ENCODE measurements around the gene ENO2. TPM values are rescaled to one million over a fixed set of nuclear protein-coding genes. Genes with fewer than 3 reads are reported as not detected.

ENO2 gene
- total RNA-seq, 1 donor from 2014 or later: 12.0 TPM

GRCh38 chr12:6927379-6928021 is 13.1 kb downstream of the ENO2 start, which contains the start of gene ATN1:
TSS of gene ATN1 (plus strand) at chr12:6927959. CDS start at chr12:6934002, 6,043 bp downstream.
- peak; percentile 66 for ATAC-seq
- intact Hi-C loops (cut with micrococcal nuclease): no loop called here
- peak; percentile 87 for DNase-seq

DNA sequence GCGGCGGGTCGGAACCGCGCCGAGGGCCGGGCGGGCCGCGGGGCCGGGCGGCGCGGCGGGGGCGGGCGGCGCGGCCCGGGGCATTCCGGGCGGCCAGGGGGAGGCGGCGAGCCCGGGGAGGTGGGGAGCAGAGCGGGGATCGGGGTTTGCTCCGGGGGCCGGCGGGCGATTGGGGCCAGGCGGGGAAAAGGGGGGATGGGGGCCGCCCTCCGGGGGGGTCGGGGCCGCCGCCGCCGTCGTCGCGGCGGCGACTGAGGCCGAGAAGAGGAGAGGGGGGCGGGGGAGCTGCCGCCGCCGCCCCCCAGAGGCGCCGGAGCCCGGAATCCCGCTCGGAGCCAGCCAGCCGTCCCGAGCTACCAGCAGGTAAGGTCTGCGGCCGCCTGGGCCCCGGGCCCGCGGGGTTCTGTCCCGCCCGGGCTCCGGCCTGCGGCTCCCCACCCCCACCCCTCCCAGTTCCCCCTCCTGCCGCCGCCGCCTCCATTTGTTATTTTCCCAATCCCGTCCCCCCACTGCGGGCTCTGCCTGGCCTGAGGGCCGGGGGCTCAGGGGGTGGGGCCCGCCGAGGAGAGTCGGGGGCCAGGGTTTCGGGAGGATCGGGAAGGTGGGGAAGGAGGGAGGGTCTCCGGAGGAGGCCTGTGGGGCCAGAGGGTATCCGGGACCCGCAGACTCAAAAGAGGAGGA is 13.8 kb downstream of the ENO2 start:
- intact Hi-C loops (cut with micrococcal nuclease): no loop called here
- DNase-seq: peak; percentile 52
- ATAC-seq: no peak

DNA sequence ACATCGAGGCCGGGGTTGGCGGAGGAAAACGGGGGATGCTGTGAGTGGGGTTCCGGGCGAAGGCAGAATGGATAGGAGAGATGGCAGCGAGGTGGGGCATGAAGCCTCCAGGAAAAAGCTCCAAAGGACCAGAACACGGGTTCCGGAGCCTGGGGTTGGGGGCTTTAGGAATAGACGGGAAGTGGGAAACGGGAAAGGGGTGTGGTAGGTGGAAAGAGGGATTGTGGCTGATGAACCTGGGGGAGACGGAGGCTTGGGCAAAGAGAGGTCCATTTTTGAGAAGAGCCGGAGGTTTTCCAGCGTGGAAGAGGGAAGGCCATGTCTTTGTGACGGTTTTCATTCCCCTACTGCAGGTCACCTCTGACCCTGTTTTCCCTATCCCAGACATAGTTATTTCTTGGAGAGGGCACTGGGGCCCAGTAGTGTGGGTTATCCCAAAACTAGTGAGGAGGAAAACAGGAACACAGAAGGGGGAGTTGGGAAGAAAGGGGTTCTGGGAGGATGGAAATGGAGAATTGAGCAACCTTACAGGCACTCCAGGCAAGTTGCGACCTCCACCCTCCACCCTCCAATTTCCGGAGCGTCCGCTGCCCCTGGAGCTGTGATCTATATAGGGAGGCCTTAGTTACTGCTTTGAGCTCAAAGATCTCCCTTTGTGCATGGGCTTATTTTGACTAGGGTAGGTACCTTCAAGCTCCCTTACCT is 14.5 kb downstream of the ENO2 start:
- ATAC-seq (no peak), DNase-seq (no peak)
- intact Hi-C loops (cut with micrococcal nuclease): no loop called here

- DNase-seq (no peak), ATAC-seq (no peak)
- intact Hi-C loops (cut with micrococcal nuclease): no loop called here
These were observed 15.4 kb downstream of the ENO2 start for GRCh38 chr12:6929466-6930452.

GRCh38 chr12:6932766-6933165 is 18.4 kb downstream of the ENO2 start:
- intact Hi-C loops (cut with micrococcal nuclease): no loop called here
- ATAC-seq (no peak), DNase-seq (no peak)

DNA sequence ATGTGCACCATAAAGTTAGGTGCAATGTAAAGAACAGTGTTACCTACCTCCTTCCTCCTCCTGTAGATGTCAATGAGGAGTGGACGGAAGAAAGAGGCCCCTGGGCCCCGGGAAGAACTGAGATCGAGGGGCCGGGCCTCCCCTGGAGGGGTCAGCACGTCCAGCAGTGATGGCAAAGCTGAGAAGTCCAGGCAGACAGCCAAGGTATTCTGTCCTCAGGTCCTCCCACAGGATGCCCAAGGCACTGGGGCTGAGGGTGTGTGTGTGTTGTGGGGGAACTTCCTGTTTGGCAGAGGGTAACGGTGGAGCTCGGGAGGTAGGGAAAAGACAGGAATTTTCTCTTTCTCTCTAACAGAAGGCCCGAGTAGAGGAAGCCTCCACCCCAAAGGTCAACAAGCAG is 19.7 kb downstream of the ENO2 start:
- ATAC-seq: no peak
- intact Hi-C loops (cut with micrococcal nuclease): no loop called here
- DNase-seq: peak; percentile 54

GRCh38 chr12:6935371-6936193 is 21.2 kb downstream of the ENO2 start:
- intact Hi-C loops (cut with micrococcal nuclease): no loop called here
- peak; percentile 29 for DNase-seq
- no peak for ATAC-seq

DNA sequence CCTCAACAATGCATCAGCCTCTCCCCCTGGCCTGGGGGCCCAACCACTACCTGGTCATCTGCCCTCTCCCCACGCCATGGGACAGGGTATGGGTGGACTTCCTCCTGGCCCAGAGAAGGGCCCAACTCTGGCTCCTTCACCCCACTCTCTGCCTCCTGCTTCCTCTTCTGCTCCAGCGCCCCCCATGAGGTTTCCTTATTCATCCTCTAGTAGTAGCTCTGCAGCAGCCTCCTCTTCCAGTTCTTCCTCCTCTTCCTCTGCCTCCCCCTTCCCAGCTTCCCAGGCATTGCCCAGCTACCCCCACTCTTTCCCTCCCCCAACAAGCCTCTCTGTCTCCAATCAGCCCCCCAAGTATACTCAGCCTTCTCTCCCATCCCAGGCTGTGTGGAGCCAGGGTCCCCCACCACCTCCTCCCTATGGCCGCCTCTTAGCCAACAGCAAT is 21.8 kb downstream of the ENO2 start:
- DNase-seq (no peak), ATAC-seq (peak; percentile 0)
- intact Hi-C loops (cut with micrococcal nuclease): no loop called here

DNA sequence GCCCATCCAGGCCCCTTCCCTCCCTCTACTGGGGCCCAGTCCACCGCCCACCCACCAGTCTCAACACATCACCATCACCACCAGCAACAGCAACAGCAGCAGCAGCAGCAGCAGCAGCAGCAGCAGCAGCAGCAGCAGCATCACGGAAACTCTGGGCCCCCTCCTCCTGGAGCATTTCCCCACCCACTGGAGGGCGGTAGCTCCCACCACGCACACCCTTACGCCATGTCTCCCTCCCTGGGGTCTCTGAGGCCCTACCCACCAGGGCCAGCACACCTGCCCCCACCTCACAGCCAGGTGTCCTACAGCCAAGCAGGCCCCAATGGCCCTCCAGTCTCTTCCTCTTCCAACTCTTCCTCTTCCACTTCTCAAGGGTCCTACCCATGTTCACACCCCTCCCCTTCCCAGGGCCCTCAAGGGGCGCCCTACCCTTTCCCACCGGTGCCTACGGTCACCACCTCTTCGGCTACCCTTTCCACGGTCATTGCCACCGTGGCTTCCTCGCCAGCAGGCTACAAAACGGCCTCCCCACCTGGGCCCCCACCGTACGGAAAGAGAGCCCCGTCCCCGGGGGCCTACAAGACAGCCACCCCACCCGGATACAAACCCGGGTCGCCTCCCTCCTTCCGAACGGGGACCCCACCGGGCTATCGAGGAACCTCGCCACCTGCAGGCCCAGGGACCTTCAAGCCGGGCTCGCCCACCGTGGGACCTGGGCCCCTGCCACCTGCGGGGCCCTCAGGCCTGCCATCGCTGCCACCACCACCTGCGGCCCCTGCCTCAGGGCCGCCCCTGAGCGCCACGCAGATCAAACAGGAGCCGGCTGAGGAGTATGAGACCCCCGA is 22.5 kb downstream of the ENO2 start:
- intact Hi-C loops (cut with micrococcal nuclease): no loop called here
- peak; percentile 8 for ATAC-seq
- DNase-seq: peak; percentile 55

DNA sequence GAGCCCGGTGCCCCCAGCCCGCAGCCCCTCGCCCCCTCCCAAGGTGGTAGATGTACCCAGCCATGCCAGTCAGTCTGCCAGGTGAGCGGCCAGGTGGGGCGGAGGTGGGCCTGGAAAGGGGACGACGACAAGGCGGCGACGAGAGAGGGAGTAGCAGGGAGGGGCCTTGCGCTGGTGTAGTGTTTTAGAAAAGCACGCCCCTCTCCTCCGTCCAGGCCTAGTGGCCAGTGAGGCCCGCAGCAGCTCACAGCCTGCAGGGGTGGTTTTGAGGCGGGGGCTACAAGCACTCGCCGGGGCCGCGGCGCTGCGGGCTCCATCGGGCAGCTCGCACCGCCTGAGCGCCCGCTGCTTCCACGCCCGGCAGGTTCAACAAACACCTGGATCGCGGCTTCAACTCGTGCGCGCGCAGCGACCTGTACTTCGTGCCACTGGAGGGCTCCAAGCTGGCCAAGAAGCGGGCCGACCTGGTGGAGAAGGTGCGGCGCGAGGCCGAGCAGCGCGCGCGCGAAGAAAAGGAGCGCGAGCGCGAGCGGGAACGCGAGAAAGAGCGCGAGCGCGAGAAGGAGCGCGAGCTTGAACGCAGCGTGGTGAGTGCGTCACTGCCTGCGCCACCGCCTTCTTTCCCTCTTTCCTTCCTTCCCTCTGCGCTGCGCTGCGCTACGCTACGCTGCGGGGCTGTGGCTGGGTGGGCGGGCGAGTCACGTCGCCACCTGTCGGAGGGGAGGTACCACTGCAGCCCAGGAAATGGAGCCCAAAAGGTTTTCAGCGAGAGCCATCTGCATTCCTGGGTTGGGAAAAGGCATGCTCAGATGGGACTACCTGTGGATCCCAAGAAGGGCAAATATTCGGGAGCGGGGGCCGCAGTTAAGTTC is 23.3 kb downstream of the ENO2 start:
- intact Hi-C loops (cut with micrococcal nuclease): no loop called here
- peak; percentile 88 for ATAC-seq
- DNase-seq: peak; percentile 95

- DNase-seq (peak; percentile 49), ATAC-seq (peak; percentile 1)
- intact Hi-C loops (cut with micrococcal nuclease): no loop called here
These were observed 24.2 kb downstream of the ENO2 start for GRCh38 chr12:6938353-6939190.

DNA sequence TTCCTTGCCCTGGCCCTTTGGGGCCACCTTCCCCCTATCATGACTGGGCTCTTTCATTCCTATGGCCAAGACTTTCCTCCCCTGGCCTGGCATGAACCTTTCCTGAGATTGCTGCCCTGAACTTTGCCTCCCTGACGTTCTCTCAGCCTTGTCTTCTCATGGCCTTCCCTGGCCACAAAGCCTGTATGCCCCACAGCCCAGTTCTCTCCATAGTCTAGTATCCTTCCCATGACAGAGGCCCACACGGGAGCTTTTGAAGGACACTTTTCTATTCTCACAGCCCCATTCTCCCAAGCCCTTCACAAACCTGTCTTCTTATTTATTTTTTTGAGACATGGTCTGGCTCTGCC is 24.8 kb downstream of the ENO2 start:
- no peak for DNase-seq
- intact Hi-C loops (cut with micrococcal nuclease): no loop called here
- no peak for ATAC-seq

DNA sequence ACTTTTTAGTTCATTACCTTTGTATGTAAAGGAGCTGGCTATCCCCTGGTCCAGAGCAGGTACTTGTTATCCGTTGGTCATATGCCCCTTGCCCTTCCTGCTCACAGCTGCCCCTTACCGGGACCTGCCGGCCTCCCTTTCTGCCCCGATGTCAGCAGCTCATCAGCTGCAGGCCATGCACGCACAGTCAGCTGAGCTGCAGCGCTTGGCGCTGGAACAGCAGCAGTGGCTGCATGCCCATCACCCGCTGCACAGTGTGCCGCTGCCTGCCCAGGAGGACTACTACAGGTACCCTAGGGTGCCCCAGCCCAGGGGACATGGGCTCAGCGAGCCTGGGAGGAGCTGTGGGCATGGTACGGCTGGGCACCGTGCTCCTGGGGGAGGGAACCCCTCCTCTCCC is 26.9 kb downstream of the ENO2 start:
- peak; percentile 68 for DNase-seq
- no peak for ATAC-seq
- intact Hi-C loops (cut with micrococcal nuclease): no loop called here

GRCh38 chr12:6941782-6942181 is 27.4 kb downstream of the ENO2 start:
- ATAC-seq (no peak), DNase-seq (peak; percentile 42)
- intact Hi-C loops (cut with micrococcal nuclease): no loop called here

GRCh38 chr12:6942331-6942665 is 27.9 kb downstream of the ENO2 start:
- intact Hi-C loops (cut with micrococcal nuclease): no loop called here
- no peak for ATAC-seq
- peak; percentile 35 for DNase-seq

DNA sequence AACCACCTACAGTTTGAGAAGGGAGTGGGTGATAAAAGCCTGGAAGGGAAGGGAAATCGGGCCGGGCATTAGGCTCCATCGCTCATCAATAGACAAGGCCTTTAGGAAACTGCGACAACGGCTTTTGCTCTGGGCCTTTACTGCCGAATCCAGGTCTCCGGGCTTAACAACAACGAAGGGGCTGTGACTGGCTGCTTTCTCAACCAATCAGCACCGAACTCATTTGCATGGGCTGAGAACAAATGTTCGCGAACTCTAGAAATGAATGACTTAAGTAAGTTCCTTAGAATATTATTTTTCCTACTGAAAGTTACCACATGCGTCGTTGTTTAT is 29.0 kb downstream of the ENO2 start:
- peak; percentile 66 for ATAC-seq
- intact Hi-C loops (cut with micrococcal nuclease): no loop called here
- DNase-seq: peak; percentile 75

All from left ventricle myocardium superior (tissue), 1 donor.